H9 (cell line): ENCODE measurements around the gene STPG1. TPM values are rescaled to one million over a fixed set of nuclear protein-coding genes. Genes with fewer than 3 reads are reported as not detected.

ENCODE experiments used
- DNase-seq: peaks from one replicate; pipeline ENCODE4 v3.0.0-alpha.2; 2017
- H2AFZ ChIP-seq: one replicate; pipeline ENCODE4 v1.6.1; 2013; ENCODE audit warnings: mild to moderate bottlenecking, low read length, control low read depth, moderate library complexity
- H2AK5ac ChIP-seq: 2 replicates; pipeline ENCODE4 v1.6.1; 2013; ENCODE audit warnings: low read length, control low read depth, mixed read lengths; ENCODE audit not compliant: insufficient read length
- H2BK120ac ChIP-seq: one replicate; pipeline ENCODE4 v1.6.1; 2013; ENCODE audit warnings: low read depth, mild to moderate bottlenecking, low read length, control low read depth, inconsistent platforms; ENCODE audit not compliant: poor library complexity, severe bottlenecking
- H2BK12ac ChIP-seq: 2 replicates; pipeline ENCODE4 v1.6.1; 2013; ENCODE audit warnings: low read length, control low read depth, mixed read lengths, low read depth; ENCODE audit not compliant: insufficient read length
- H2BK15ac ChIP-seq: 2 replicates; pipeline ENCODE4 v1.6.1; 2013; ENCODE audit warnings: low read depth, low read length, control low read depth
- H2BK20ac ChIP-seq: one replicate; pipeline ENCODE4 v1.6.1; 2013; ENCODE audit warnings: low read depth, mild to moderate bottlenecking, low read length, control low read depth, inconsistent platforms; ENCODE audit not compliant: poor library complexity, severe bottlenecking
- H2BK5ac ChIP-seq: 2 replicates; pipeline ENCODE4 v1.6.1; 2013; ENCODE audit warnings: low read length, control low read depth, mixed read lengths; ENCODE audit not compliant: insufficient read length
- H3K14ac ChIP-seq: 2 replicates; pipeline ENCODE4 v1.6.1; 2013; ENCODE audit warnings: low read length, control low read depth; ENCODE audit not compliant: insufficient read depth
- H3K18ac ChIP-seq: 2 replicates; pipeline ENCODE4 v1.6.1; 2013; ENCODE audit warnings: low read depth, mild to moderate bottlenecking, mixed read lengths, low read length, control low read depth; ENCODE audit not compliant: insufficient read length
- H3K23ac ChIP-seq: 2 replicates; pipeline ENCODE4 v1.6.1; 2013; ENCODE audit warnings: low read length, control low read depth, mixed read lengths, low read depth; ENCODE audit not compliant: insufficient read length
- H3K23me2 ChIP-seq: 2 replicates; pipeline ENCODE4 v1.6.1; 2013; ENCODE audit warnings: low read depth, mild to moderate bottlenecking, mixed read lengths, low read length, control low read depth; ENCODE audit not compliant: insufficient read length, poor library complexity, severe bottlenecking
- H3K27ac ChIP-seq: 2 replicates; pipeline ENCODE4 v1.5.1; 2013; ENCODE audit warnings: low read length, control low read depth, mixed read lengths, low read depth; ENCODE audit not compliant: insufficient read length
- H3K27me3 ChIP-seq: 2 replicates; pipeline ENCODE4 v1.6.1; 2013; ENCODE audit warnings: low read length, control low read depth, inconsistent platforms; ENCODE audit not compliant: insufficient read depth
- H3K4ac ChIP-seq: 2 replicates; pipeline ENCODE4 v1.6.1; 2013; ENCODE audit warnings: low read depth, mild to moderate bottlenecking, control low read depth, inconsistent platforms, low read length, moderate library complexity
- H3K4me1 ChIP-seq: 2 replicates; pipeline ENCODE4 v1.6.1; 2013; ENCODE audit warnings: low read length, control low read depth, inconsistent platforms; ENCODE audit not compliant: insufficient read depth
- H3K4me2 ChIP-seq: 2 replicates; pipeline ENCODE4 v1.6.1; 2013; ENCODE audit warnings: low read length, control low read depth, mixed read lengths; ENCODE audit not compliant: insufficient read length, insufficient read depth
- H3K56ac ChIP-seq: 2 replicates; pipeline ENCODE4 v1.6.1; 2013; ENCODE audit warnings: low read depth, mild to moderate bottlenecking, mixed read lengths, low read length, control low read depth; ENCODE audit not compliant: insufficient read length
- H3K79me1 ChIP-seq: 2 replicates; pipeline ENCODE4 v1.6.1; 2013; ENCODE audit warnings: low read depth, mild to moderate bottlenecking, moderate library complexity, low read length, control low read depth, inconsistent platforms; ENCODE audit not compliant: insufficient read depth, poor library complexity, severe bottlenecking
- H3K79me2 ChIP-seq: 2 replicates; pipeline ENCODE4 v1.6.1; 2013; ENCODE audit warnings: low read length, control low read depth, inconsistent platforms; ENCODE audit not compliant: insufficient read depth
- H3K9ac ChIP-seq: 2 replicates; pipeline ENCODE4 v1.6.1; 2013; ENCODE audit warnings: low read length, control low read depth, mixed read lengths; ENCODE audit not compliant: insufficient read length; ENCODE audit errors: extremely low read depth
- H3K9me3 ChIP-seq: one replicate; pipeline ENCODE4 v1.6.1; 2013; ENCODE audit warnings: low read depth, low read length, inconsistent platforms; ENCODE audit not compliant: control insufficient read depth
- H3T11ph ChIP-seq: one replicate; pipeline ENCODE4 v1.6.1; 2013; ENCODE audit warnings: mild to moderate bottlenecking, low read length, control low read depth, inconsistent platforms
- H4K20me1 ChIP-seq: one replicate; pipeline ENCODE4 v1.6.1; 2013; ENCODE audit not compliant: control insufficient read depth, insufficient read length, insufficient read depth
- H4K5ac ChIP-seq: 2 replicates; pipeline ENCODE4 v1.6.1; 2013; ENCODE audit warnings: low read depth, mild to moderate bottlenecking, mixed read lengths, low read length, control low read depth; ENCODE audit not compliant: insufficient read length
- H4K8ac ChIP-seq: replicated peaks from 2 replicates; pipeline ENCODE4 v1.6.1; 2013; ENCODE audit warnings: low read length, control low read depth, mixed read lengths, low read depth; ENCODE audit not compliant: insufficient read length
- H4K91ac ChIP-seq: 2 replicates; pipeline ENCODE4 v1.6.1; 2013; ENCODE audit warnings: low read depth, mild to moderate bottlenecking, moderate library complexity, mixed read lengths, low read length, control low read depth; ENCODE audit not compliant: insufficient read length
- H3K27ac Mint-ChIP-seq, 3 experiments: 2 replicates in 2 of 3; 3 replicates in 1 of 3; pipeline ENCODE4 v1.8.0; 2020 to 2021; ENCODE audit warnings: mixed read lengths in 3 of 3, mild to moderate bottlenecking in 1 of 3, moderate library complexity in 1 of 3
- H3K27me3 Mint-ChIP-seq: 2 replicates; pipeline ENCODE4 v1.8.0; 2021; ENCODE audit warnings: low read depth, mild to moderate bottlenecking, moderate library complexity, mixed read lengths
- H3K36me3 Mint-ChIP-seq, 3 experiments: 2 replicates in 2 of 3; 3 replicates in 1 of 3; pipeline ENCODE4 v1.8.0; 2020 to 2021; ENCODE audit warnings: low read depth in 3 of 3, mixed read lengths in 3 of 3; ENCODE audit not compliant: insufficient read depth in 1 of 3
- H3K4me1 Mint-ChIP-seq, 2 experiments: 2 replicates each; pipeline ENCODE4 v1.8.0; 2020; ENCODE audit warnings: mixed read lengths in 2 of 2
- H3K4me3 Mint-ChIP-seq, 2 experiments: 2 replicates in 1 of 2; 3 replicates in 1 of 2; pipeline ENCODE4 v1.8.0; 2020 to 2021; ENCODE audit warnings: mild to moderate bottlenecking in 2 of 2, mixed read lengths in 2 of 2, moderate library complexity in 1 of 2
- H3K9me3 Mint-ChIP-seq, 2 experiments: 2 replicates in 1 of 2; 3 replicates in 1 of 2; pipeline ENCODE4 v1.8.0; 2020; ENCODE audit warnings: mild to moderate bottlenecking in 2 of 2, mixed read lengths in 2 of 2, moderate library complexity in 1 of 2
- WGBS: extraction: QIAGEN DNeasy Blood & Tissue Kit; methylation state at CpG from one replicate; pipeline ENCODE4 v1.1.7; 2013; ENCODE audit warnings: missing lambda C conversion rate, low lambda C conversion rate, mixed read lengths; ENCODE audit not compliant: insufficient read length; ENCODE audit errors: extremely low coverage; 5-methylcytosine and 5-hydroxymethylcytosine counted together
- total RNA-seq: library from RNA; stranded (reverse); gene quantifications from 2 replicates; pipeline ENCODE4 v1.2.1, GENCODE V29; 2021
- TF ChIP-seq, protein P1 (sequence below): fragments of 200-600 bp; sonication (generic); conservative IDR thresholded peaks from 3 replicates; pipeline ENCODE4 v1.8.0; 2021; ENCODE audit warnings: antibody characterized with exemption, mild to moderate bottlenecking

Gene STPG1
- total RNA-seq, 1 experiment from 2014 or later = 8.3 TPM

DNA sequence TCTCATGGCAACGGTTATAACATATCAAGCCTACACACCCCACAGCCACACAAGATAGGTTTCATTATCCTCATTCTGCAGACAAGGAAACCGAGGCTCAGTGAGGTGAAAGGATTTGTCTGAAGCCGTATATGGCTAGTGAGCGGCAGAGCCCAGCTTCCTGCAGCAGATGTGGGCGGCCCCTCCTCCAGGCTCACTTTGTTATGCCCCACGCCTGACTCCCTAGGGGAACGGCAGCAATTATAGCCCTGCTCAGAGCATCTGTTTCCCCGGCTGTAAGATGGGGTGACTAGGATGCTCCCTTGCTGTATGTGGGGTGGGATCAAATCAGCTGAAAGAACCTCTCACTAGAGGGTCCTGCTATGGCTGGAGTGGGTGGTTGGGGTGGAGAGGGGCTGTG lies 72.3 kb downstream of the STPG1 start:
- Histone ChIP-seq H3K23me2 (no peaks in the 10 kb centered on the region), H3K27ac (no peak overlapping the region), H3K9me3 (no peaks in the 10 kb centered on the region), H3T11ph (no peak overlapping the region), H3K27me3 (no peaks in the 10 kb centered on the region), H3K4me2 (no peak overlapping the region), H3K79me2 (no peaks in the 10 kb centered on the region), H3K79me1 (no peaks in the 10 kb centered on the region), H2AK5ac (no peak overlapping the region), H2BK15ac (no peak overlapping the region), H3K9ac (no peak overlapping the region), H2BK5ac (no peak overlapping the region), H3K23ac (no peak overlapping the region), H3K14ac (no peak overlapping the region), H2AFZ (no peak overlapping the region), H4K5ac (no peak overlapping the region), H4K8ac (no peak overlapping the region), H3K56ac (no peak overlapping the region), H3K18ac (no peak overlapping the region), H2BK12ac (no peak overlapping the region), H4K20me1 (no peaks in the 10 kb centered on the region), H2BK20ac (no peak overlapping the region), H3K4ac (no peak overlapping the region), H2BK120ac (no peak overlapping the region), H4K91ac (no peak overlapping the region), H3K4me1 (peaks cover 7% of the 10 kb centered on the region; the same call in 1 of the 2 replicates)
- Mint-ChIP-seq H3K36me3 (no peaks in the 10 kb centered on the region), H3K9me3 (no peaks in the 10 kb centered on the region; a peak in 1 of 5 replicates), H3K4me3 (no peak overlapping the region; a peak in 1 of 5 replicates), H3K4me1 (peaks cover 43 to 58% of the 10 kb centered on the region in 2 experiments), H3K27me3 (peaks cover 7% of the 10 kb centered on the region), H3K27ac (peak overlapping the region in 1 of 3 experiments; percentile 48; a peak in 1 of 7 replicates)
- peak; percentile 50 for DNase-seq
- WGBS = no CpG with 5 or more reads among the region's 8 CpGs
- TF ChIP-seq, protein P1, sequence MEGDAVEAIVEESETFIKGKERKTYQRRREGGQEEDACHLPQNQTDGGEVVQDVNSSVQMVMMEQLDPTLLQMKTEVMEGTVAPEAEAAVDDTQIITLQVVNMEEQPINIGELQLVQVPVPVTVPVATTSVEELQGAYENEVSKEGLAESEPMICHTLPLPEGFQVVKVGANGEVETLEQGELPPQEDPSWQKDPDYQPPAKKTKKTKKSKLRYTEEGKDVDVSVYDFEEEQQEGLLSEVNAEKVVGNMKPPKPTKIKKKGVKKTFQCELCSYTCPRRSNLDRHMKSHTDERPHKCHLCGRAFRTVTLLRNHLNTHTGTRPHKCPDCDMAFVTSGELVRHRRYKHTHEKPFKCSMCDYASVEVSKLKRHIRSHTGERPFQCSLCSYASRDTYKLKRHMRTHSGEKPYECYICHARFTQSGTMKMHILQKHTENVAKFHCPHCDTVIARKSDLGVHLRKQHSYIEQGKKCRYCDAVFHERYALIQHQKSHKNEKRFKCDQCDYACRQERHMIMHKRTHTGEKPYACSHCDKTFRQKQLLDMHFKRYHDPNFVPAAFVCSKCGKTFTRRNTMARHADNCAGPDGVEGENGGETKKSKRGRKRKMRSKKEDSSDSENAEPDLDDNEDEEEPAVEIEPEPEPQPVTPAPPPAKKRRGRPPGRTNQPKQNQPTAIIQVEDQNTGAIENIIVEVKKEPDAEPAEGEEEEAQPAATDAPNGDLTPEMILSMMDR = no peak
